GM12891 (cell line): ENCODE data around the gene COL26A1.

Experiments
- DNase-seq: peaks from one replicate; pipeline ENCODE4 v3.0.0; 2011; ENCODE audit warnings: low spot score; ENCODE audit not compliant: insufficient read length
- FAIRE-seq: peaks from 2 replicates; lab custom pipeline; 2011; peaks lifted over from hg19 to GRCh38; lab: Jason Lieb, UNC
- PAX5 ChIP-seq: IDR thresholded peaks from 2 replicates; pipeline ENCODE4 v1.6.1; 2011; ENCODE audit warnings: low read length, moderate library complexity, mild to moderate bottlenecking; ENCODE audit not compliant: insufficient read depth, severe bottlenecking
- POLR2A ChIP-seq: IDR thresholded peaks from 2 replicates; pipeline ENCODE4 v1.6.1; 2011; ENCODE audit warnings: low read depth, low read length, control low read depth
- POLR2AphosphoS5 ChIP-seq: IDR thresholded peaks from 2 replicates; pipeline ENCODE4 v1.6.1; 2011; ENCODE audit warnings: low read depth, low read length, control low read depth
- POU2F2 ChIP-seq: IDR thresholded peaks from 2 replicates; pipeline ENCODE4 v1.6.1; 2011; ENCODE audit warnings: low read depth, mild to moderate bottlenecking, control low read depth, low read length, moderate library complexity
- SPI1 ChIP-seq: IDR thresholded peaks from 2 replicates; pipeline ENCODE4 v1.6.1; 2011; ENCODE audit warnings: low read depth, low read length, control low read depth
- TAF1 ChIP-seq: IDR thresholded peaks from 2 replicates; pipeline ENCODE4 v1.6.1; 2011; ENCODE audit warnings: low read depth, low read length, control low read depth

COL26A1 gene

DNA sequence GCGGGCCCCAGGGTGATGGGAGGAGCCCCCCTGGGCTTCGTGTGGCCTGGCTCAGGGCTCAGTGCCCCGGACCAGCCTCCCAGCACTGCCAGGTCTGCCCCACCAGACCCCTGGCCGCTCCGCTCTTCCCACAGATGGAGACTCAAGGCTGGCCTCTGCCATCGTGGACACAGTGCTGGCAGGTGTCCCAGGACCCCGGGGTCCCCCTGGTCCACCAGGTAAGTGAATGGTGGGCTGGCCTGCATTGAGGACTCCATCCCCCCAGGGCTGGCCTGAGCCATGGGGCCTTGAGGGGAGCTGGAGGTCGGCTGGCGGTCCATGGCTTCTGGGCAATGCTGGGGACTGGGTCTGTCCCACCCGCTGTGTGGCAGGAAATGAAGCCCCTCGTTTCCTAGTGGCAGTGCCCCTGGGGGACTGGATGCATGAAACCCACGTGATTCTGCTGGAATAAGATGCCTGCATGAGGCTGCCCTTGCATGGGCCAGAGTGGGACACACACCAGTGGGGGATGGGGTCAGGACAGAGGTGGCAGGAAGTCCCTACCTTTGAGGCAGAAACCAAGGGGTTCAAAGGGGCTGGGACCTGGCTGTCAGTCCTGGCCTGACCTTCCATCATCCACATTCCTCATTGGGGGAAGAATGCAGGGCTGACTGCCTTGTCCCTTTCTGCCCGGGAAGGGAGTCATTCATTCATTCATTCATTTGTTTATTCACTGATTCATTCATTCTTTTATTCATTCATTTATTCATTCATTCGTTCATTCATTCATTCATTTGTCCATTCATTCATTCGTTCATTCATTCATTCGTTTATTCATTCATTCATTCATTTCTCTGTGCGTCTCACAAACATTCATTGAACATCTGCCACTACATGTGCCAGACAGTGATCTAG, 184.6 kb downstream of the COL26A1 start:
- no peak for TF ChIP-seq POU2F2
- no peak for TF ChIP-seq SPI1
- no peak for TF ChIP-seq TAF1
- TF ChIP-seq POLR2AphosphoS5, result no peak
- no peak for TF ChIP-seq PAX5
- no peak for TF ChIP-seq POLR2A
- DNase-seq (no peak), FAIRE-seq (no peak)

GRCh38 chr7:101547916-101548661, 185.4 kb downstream of the COL26A1 start:
- DNase-seq (no peak), FAIRE-seq (no peak)
- TF ChIP-seq POLR2AphosphoS5 (no peak), TAF1 (no peak), SPI1 (no peak), POLR2A (no peak), POU2F2 (no peak), PAX5 (no peak)

DNA sequence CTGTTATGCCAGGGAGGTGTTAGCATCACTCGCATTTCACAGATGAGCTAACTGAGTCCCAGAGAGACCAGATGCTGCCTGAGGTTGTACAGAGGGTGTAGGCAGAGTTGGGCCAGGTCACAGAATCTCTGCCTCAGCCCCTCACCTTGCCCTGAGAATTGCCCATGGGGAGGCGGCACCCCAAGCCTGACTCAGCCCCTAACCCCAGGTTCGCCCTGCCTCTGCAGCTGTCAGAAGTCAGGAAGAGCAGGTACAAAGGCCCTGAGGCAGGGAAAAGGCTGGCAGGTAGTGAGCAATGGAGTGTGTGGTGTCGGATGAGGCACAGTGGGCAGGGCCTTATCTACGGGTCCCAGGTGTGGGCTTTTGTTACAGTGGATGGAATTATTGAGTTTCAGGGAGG, 187.1 kb downstream of the COL26A1 start:
- DNase-seq, result no peak
- TF ChIP-seq SPI1, result no peak
- TF ChIP-seq POLR2A, result no peak
- no peak for TF ChIP-seq PAX5
- no peak for TF ChIP-seq TAF1
- no peak for TF ChIP-seq POU2F2
- no peak for TF ChIP-seq POLR2AphosphoS5
- FAIRE-seq, result no peak

GRCh38 chr7:101550641-101551541, 188.2 kb downstream of the COL26A1 start:
- TF ChIP-seq POU2F2 (no peak), PAX5 (no peak), TAF1 (no peak), SPI1 (no peak), POLR2A (no peak), POLR2AphosphoS5 (no peak)
- DNase-seq (no peak), FAIRE-seq (no peak)

DNA sequence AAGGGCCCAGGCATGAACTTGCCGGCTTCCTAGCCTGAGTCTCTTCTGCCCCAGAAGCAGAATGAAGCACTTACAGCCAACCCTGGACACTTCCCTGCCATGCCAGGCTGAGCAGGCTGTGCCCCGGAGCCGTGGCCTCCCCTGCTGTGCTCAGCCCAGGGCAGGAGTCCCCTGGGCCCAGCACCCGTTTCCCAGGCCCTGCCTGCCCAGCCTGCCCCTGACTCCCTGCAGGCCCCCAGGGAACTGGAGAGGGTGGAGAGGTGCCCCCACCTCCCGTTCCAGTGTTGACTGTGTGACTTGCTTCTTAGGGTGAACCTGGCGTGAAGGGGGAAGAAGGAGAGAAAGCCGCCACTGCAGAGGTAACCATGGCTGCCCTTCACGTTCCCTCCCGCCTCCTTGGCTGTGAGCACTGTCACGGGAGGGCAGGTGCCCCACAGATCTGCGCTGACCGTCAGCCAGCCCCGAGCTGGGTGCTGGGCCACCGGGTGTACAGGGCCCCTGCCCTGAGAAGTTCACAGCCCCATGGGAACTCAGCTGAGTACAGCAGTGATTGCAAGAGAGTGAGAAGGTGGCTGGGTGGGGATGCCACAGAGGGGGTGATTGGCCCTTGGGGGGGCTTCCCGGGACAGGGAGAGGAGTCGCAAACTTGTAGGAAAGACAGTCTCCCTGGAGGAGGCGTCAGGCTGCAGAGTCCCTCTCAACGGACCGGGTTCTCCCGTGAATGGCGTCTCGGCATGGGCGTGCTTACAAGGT, 190.5 kb downstream of the COL26A1 start:
- FAIRE-seq, result no peak
- TF ChIP-seq TAF1 (no peak), POLR2AphosphoS5 (no peak), PAX5 (no peak), POLR2A (no peak), POU2F2 (no peak), SPI1 (no peak)
- no peak for DNase-seq

DNA sequence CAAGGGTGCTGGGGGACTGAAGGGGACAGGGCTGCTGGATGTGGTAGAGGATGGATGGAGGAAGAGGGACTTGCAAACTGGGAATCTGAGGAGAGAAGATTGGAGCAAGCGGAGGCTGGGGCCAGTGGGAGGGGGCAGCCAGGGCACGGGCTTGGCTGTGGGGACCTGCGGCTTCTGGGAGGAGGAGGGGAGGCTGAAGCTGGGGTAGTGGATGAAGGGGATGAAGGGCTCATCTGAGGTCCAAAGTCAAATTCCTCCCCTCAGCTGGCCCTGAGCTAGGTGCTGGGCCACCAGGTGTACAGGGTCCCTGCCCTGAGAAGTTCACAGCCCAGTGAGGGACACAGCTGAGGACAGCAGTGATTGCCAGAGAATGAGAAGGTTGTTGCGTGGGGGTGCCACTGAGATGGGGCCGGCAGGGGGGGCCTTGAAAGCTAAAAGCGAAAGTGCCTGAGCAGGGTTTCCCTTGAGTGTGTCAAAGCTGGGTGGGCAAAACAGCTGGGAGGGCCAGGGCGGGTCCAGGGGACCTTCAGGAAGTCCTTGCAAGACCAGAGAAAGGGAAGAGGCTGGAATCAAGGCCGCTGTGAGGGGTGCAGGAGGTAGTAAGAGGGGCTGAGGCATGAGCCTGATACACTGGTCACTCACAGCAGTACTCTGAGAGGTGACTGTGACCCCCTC, 191.2 kb downstream of the COL26A1 start:
- DNase-seq, result no peak
- no peak for FAIRE-seq
- TF ChIP-seq POLR2A (no peak), POU2F2 (no peak), SPI1 (no peak), TAF1 (no peak), POLR2AphosphoS5 (no peak), PAX5 (no peak)

GRCh38 chr7:101554584-101555268, 192.1 kb downstream of the COL26A1 start:
- DNase-seq (no peak), FAIRE-seq (no peak)
- no peak for TF ChIP-seq SPI1

DNA sequence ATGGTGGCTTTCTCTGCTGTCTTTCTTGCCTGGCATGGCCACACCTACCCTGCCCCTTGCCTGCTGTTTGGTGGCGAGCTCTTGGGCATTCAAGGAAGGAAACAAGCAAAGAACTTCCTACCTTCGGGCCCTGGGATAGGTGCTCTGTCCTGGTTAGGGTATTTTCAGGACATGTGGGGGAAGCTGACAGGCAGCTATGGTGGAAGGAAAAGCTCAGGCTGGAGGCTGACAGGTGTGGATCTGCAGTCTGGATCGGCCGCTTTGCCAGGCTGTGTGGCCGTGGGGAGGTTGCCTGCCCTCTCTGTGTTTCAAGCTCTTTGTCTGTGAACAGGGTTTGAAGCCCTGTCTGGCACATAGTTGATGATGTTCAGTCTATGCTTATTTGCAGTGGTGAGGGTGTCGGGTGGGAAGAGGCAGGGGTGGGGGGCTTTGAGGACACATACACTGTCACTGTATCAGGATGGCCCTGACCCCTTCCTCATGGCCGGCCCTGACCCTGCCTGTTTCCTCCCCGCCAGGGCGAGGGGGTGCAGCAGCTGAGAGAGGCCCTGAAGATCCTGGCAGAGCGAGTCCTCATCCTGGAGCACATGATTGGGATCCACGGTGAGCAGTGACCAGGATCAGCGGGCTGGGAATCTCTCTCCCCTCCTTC, 192.7 kb downstream of the COL26A1 start:
- DNase-seq (no peak), FAIRE-seq (no peak)
- TF ChIP-seq SPI1 (no peak), TAF1 (no peak), POLR2AphosphoS5 (no peak), PAX5 (no peak), POLR2A (no peak), POU2F2 (no peak)
